Ramos (cell line): ENCODE measurements around the gene TOMM34.

ENCODE experiments used
- in situ Hi-C: fragments of 300-500 bp; cut with MboI; formaldehyde crosslinking; loops from one replicate; pipeline ENCODE4 v1.14.3; 2022; ENCODE audit warnings: low sequenced_read_pairs; ENCODE audit not compliant: unreplicated experiment

The TOMM34 gene

GRCh38 chr20:44900231-44900854 is 59.9 kb downstream of the TOMM34 start:
- in situ Hi-C loops, result no loop called here

DNA sequence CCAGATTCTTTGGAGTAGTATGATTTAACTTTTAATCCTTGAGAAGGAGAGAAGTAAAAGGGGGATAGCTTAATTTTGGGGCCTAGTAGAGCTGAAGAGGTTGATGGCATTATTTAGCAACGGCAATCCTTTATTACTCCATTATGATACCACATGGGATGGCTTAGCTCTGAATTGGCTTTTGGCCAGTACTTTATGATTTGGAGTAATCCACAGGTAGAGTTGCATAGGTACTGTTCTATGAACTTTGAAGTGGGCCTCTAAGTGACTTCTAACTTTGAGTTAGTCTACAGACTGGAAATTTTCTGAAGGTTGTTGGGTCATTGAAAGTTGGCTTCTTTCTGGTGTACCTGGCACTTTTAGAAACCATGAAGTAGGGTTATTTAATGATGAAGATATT is 63.1 kb downstream of the TOMM34 start:
- in situ Hi-C loops, result no loop called here

DNA sequence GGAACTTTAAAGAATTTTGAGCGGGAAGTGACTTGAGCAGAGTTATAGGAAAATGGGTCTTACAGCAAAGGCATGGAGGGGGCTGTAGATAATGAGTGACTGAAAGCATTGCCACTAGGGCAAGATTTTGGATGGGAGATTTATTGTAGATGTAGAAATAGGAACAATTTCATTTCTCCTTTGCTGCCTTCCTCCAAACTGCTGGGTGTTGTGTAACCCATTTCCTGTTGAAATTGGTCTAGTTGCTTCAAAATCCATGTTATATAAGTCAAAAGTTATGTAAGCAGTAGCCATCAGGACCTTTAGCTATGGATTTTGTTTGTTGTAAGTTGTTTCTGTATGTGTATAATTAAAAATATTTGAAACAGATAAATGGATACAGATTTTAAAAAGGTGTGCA is 63.6 kb downstream of the TOMM34 start:
- in situ Hi-C loops, result no loop called here

DNA sequence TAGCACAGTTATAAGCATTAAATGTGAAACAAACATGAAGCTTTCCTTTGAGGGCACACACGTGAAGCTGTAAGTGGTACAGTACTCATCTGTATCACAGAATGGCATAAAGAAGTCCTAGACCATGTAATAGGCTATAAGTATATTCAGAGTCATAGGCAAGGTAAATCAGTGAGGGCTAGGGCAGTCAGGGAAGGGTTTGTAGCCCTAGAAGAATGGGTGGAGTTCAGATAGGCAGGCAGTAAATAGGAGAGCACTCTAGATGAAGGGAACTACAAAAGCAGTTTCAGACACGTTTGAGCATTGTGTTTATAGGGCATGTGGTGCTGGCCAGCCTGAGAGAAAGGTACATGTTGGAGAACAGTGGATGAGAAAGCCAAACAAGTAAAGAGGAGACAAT is 65.2 kb downstream of the TOMM34 start:
- in situ Hi-C loops, result no loop called here
